ENCODE results near the gene DGLUCY. TPM values are rescaled to one million over a fixed set of nuclear protein-coding genes. Genes with fewer than 3 reads are reported as not detected.
"Not testable (repeated sequence)": the region's sequence is repeated elsewhere in the genome, so short reads cannot be mapped to it uniquely, and the experiment has no call there.

DGLUCY gene
- total RNA-seq, 3 donors from 2014 or later, result 32.6 to 35.7 (median 34.4) TPM

GRCh38 chr14:91152499-91152898 lies 38.6 kb downstream of the DGLUCY start:
- Histone ChIP-seq H3K27me3 (no peaks in the 10 kb centered on the region), H3K36me3 (no peaks in the 10 kb centered on the region), H3K4me1 (peaks cover 0 to 8% of the 10 kb centered on the region in 2 donors), H3K9me3 (no peaks in the 10 kb centered on the region), H3K27ac (no peak overlapping the region), H3K4me3 (no peak overlapping the region)
- TF ChIP-seq POLR2A (IDR thresholded peaks at IDR 0.05) (no peak), CTCF (IDR thresholded peaks at IDR 0.05) (no peak), POLR2AphosphoS5 (IDR thresholded peaks at IDR 0.05) (no peak)
- intact Hi-C loops (cut with DNase I; ENCODE audit: low total_unique reads), result no loop called here
- DNase-seq (ENCODE audit: low spot score in 2 of 2), result no peak

- H3K4me1 ChIP-seq, result peaks cover 0 to 8% of the 10 kb centered on the region in 2 donors
- DNase-seq (ENCODE audit: low spot score in 2 of 2), result no peak
- no peak overlapping the region for H3K27ac ChIP-seq
- H3K9me3 ChIP-seq, result no peaks in the 10 kb centered on the region
- no peaks in the 10 kb centered on the region for H3K27me3 ChIP-seq
- H3K4me3 ChIP-seq, result no peak overlapping the region
- TF ChIP-seq CTCF (IDR thresholded peaks at IDR 0.05) (no peak), POLR2AphosphoS5 (IDR thresholded peaks at IDR 0.05) (no peak), POLR2A (IDR thresholded peaks at IDR 0.05) (no peak)
- H3K36me3 ChIP-seq, result no peaks in the 10 kb centered on the region
- intact Hi-C loops (cut with DNase I; ENCODE audit: low total_unique reads), result no loop called here
These were observed 39.5 kb downstream of the DGLUCY start for GRCh38 chr14:91153360-91153759.

- peak in 1 of 2 donors; percentile 60 for DNase-seq (ENCODE audit: low spot score in 2 of 2)
- H3K4me3 ChIP-seq, result no peak overlapping the region
These were observed 41.2 kb downstream of the DGLUCY start for GRCh38 chr14:91154851-91155625.

GRCh38 chr14:91155626-91156089 lies 41.8 kb downstream of the DGLUCY start:
- Histone ChIP-seq H3K27ac (no peak overlapping the region), H3K36me3 (no peaks in the 10 kb centered on the region), H3K4me1 (peaks cover 0 to 4% of the 10 kb centered on the region in 2 donors), H3K4me3 (no peak overlapping the region), H3K9me3 (no peaks in the 10 kb centered on the region), H3K27me3 (no peaks in the 10 kb centered on the region)
- intact Hi-C loops (cut with DNase I; ENCODE audit: low total_unique reads), result no loop called here
- TF ChIP-seq POLR2A (IDR thresholded peaks at IDR 0.05) (no peak), POLR2AphosphoS5 (IDR thresholded peaks at IDR 0.05) (no peak), CTCF (IDR thresholded peaks at IDR 0.05) (no peak)
- DNase-seq (ENCODE audit: low spot score in 2 of 2), result no peak

More at GRCh38 chr14:91154851-91155625, 41.2 kb downstream of the DGLUCY start:
- Histone ChIP-seq H3K36me3 (no peaks in the 10 kb centered on the region), H3K27ac (no peak overlapping the region), H3K27me3 (no peaks in the 10 kb centered on the region), H3K4me1 (peaks cover 0 to 4% of the 10 kb centered on the region in 2 donors), H3K9me3 (no peaks in the 10 kb centered on the region)
- intact Hi-C loops (cut with DNase I; ENCODE audit: low total_unique reads), result no loop called here
- TF ChIP-seq POLR2AphosphoS5 (IDR thresholded peaks at IDR 0.05) (no peak), CTCF (IDR thresholded peaks at IDR 0.05) (no peak), POLR2A (IDR thresholded peaks at IDR 0.05) (no peak)

GRCh38 chr14:91156142-91156666 lies 42.3 kb downstream of the DGLUCY start:
- H3K4me1 ChIP-seq; H3K9me3 ChIP-seq; H3K36me3 ChIP-seq; H3K4me3 ChIP-seq; H3K27ac ChIP-seq; intact Hi-C loops (cut with DNase I; ENCODE audit: low total_unique reads); H3K27me3 ChIP-seq; DNase-seq (ENCODE audit: low spot score in 2 of 2): not testable (repeated sequence)

- H3K27me3 ChIP-seq; H3K27ac ChIP-seq; intact Hi-C loops (cut with DNase I; ENCODE audit: low total_unique reads); DNase-seq (ENCODE audit: low spot score in 2 of 2); H3K4me3 ChIP-seq; H3K9me3 ChIP-seq; H3K36me3 ChIP-seq; H3K4me1 ChIP-seq: not testable (repeated sequence)
These were observed 43.0 kb downstream of the DGLUCY start for GRCh38 chr14:91156877-91157276.

Measured in breast epithelium (tissue), 4 donors.